Measurements from ENCODE around the gene FICD.
A peak's percentile ranks its signal among the peaks of the same experiment; 100 is the strongest.

DNA sequence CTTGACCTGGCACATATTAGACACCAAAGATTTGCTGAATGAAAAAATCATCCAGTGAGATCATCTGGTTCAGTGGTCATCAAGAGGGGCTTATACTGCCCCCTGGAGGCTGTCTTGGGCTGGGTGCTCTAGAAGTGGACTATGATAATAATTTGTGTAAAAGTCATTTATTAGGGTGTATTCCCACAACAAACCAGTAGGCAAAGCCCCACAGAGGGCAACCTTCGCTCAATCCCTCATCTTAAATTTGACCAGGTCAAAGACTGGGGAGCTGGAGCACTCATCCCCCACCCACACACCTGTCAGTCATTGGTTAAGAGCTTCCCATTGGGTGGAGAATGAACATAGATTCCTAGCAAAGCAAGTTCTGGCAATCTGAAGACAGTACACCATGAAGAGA, 20.0 kb upstream of the FICD start:
- TF ChIP-seq POLR2A (IDR thresholded peaks at IDR 0.05) (no peak), EP300 (IDR thresholded peaks at IDR 0.05) (no peak), POLR2AphosphoS5 (IDR thresholded peaks at IDR 0.05) (no peak)
- TF ChIP-seq, protein P1, sequence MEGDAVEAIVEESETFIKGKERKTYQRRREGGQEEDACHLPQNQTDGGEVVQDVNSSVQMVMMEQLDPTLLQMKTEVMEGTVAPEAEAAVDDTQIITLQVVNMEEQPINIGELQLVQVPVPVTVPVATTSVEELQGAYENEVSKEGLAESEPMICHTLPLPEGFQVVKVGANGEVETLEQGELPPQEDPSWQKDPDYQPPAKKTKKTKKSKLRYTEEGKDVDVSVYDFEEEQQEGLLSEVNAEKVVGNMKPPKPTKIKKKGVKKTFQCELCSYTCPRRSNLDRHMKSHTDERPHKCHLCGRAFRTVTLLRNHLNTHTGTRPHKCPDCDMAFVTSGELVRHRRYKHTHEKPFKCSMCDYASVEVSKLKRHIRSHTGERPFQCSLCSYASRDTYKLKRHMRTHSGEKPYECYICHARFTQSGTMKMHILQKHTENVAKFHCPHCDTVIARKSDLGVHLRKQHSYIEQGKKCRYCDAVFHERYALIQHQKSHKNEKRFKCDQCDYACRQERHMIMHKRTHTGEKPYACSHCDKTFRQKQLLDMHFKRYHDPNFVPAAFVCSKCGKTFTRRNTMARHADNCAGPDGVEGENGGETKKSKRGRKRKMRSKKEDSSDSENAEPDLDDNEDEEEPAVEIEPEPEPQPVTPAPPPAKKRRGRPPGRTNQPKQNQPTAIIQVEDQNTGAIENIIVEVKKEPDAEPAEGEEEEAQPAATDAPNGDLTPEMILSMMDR (IDR thresholded peaks at IDR 0.05): peak in 2 of 4 experiments; percentile 22 to 28
